Measurements from ENCODE around the gene GSK3A. TPM values are rescaled to one million over a fixed set of nuclear protein-coding genes. Genes with fewer than 3 reads are reported as not detected.

The GSK3A gene
- total and polyA plus RNA-seq, 2 donors: 8.4 to 56.9 TPM

- no peaks in the 10 kb centered on the region for H3K36me3 ChIP-seq (ENCODE audit: insufficient read depth)
- H3K4me1 ChIP-seq (ENCODE audit: insufficient read depth): no peaks in the 10 kb centered on the region
- 67% methylated on average over 1 of the region's 1 CpG for WGBS
- H3K4me3 ChIP-seq (ENCODE audit: low read depth, low read length): no peak overlapping the region
- no peak overlapping the region for H3K27ac ChIP-seq (ENCODE audit: low read depth)
- no peak for DNase-seq (ENCODE audit: extremely low spot score)
Observed at GRCh38 chr19:42193294-42193693, 49.1 kb downstream of the GSK3A start.

DNA sequence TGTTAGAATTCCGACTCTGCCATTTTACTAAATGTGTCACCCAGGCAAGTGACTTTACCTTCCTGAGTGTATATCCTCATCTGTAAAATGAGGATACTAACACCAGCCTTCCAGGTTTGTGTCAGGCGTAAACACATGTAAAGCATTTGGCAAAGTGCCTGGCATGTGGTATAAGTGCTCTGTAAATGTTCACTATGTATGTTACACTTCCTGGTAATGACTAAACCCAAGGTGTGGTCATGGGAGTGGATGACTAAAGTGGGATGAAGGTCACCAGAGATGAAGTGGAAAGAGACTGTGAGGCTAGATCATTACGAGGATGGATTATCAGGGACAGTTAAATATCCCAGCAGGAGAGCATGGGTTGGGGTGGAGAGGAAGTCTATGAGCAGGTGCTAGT is 50.5 kb downstream of the GSK3A start:
- H3K4me1 ChIP-seq (ENCODE audit: insufficient read depth): no peaks in the 10 kb centered on the region
- H3K27ac ChIP-seq (ENCODE audit: low read depth): no peak overlapping the region
- H3K36me3 ChIP-seq (ENCODE audit: insufficient read depth): no peaks in the 10 kb centered on the region
- WGBS: 50% methylated on average over 3 of the region's 3 CpGs
- DNase-seq (ENCODE audit: extremely low spot score): peak; percentile 37
- no peak overlapping the region for H3K4me3 ChIP-seq (ENCODE audit: low read depth, low read length)

DNA sequence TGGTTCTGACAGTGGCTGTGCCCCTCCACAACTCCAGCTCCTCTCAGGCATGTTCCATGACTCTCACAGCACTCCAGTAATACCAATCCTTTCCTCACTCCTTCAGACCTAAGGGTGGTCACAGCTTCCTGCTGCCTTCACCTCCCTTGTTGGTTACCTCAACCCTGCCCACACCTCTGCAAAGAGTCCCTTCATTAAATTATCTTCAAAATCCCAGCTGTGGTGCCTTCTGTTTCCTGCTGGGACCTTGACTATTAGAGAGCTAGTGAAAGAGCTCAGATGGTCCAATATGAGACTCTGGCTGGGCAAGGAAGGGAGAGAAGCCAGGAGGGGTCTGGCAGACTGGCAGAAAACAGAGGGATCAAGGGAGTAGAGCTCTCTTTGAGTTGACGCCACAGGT is 51.1 kb downstream of the GSK3A start:
- Histone ChIP-seq H3K27ac (ENCODE audit: low read depth) (no peak overlapping the region), H3K4me1 (ENCODE audit: insufficient read depth) (no peaks in the 10 kb centered on the region), H3K36me3 (ENCODE audit: insufficient read depth) (no peaks in the 10 kb centered on the region), H3K4me3 (ENCODE audit: low read depth, low read length) (no peak overlapping the region)
- DNase-seq (ENCODE audit: extremely low spot score): no peak
- WGBS: 71% methylated on average over 1 of the region's 1 CpG

GRCh38 chr19:42189133-42189532 is 53.3 kb downstream of the GSK3A start:
- Histone ChIP-seq H3K4me1 (ENCODE audit: insufficient read depth) (no peaks in the 10 kb centered on the region), H3K36me3 (ENCODE audit: insufficient read depth) (no peaks in the 10 kb centered on the region), H3K4me3 (ENCODE audit: low read depth, low read length) (no peak overlapping the region), H3K27ac (ENCODE audit: low read depth) (no peak overlapping the region)
- 73% methylated on average over 3 of the region's 3 CpGs for WGBS
- DNase-seq (ENCODE audit: extremely low spot score): no peak

DNA sequence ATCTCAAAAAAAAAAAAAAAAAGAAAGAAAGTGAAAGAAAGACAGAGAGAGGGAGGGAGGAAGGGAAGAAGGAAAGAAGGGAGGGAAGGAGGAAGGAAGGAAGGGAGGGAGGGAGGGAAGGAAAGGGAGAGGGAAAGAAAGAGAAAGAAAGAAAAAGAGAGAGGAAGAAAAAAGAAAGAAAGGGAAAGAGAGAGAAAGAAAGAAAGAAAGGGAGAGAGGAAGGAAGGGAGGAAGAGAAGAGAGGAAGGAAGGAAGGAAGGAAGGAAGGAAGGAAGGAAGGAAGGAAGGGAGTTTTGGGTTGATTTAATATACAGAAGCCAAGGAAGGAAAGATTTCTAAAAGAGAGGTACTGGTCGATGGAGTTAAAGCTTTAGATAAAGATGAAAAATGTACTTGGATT is 53.7 kb downstream of the GSK3A start:
- no peak overlapping the region for H3K27ac ChIP-seq (ENCODE audit: low read depth)
- no peaks in the 10 kb centered on the region for H3K4me1 ChIP-seq (ENCODE audit: insufficient read depth)
- H3K36me3 ChIP-seq (ENCODE audit: insufficient read depth): no peaks in the 10 kb centered on the region
- DNase-seq (ENCODE audit: extremely low spot score): no peak
- 59% methylated on average over 1 of the region's 1 CpG for WGBS
- no peak overlapping the region for H3K4me3 ChIP-seq (ENCODE audit: low read depth, low read length)

DNA sequence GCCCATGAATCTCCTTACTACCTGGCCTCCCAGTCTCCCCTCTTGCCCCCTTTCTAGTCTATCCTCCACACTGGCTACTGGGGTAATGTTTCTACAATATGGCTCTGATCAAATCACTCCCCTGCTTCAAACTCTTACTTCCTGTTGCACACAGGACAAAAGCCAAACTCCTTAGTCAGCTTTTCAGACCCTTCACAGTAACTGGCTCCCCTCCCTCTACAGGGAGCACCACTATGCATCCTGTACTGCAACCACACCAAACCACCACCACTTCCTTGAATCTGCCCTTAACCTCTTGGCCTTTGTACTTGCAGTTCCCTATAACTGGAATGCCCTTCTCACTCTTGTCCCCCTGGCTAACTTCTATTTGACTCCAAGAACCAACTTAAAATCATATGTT is 57.1 kb downstream of the GSK3A start:
- H3K27ac ChIP-seq (ENCODE audit: low read depth): no peak overlapping the region
- no peaks in the 10 kb centered on the region for H3K36me3 ChIP-seq (ENCODE audit: insufficient read depth)
- H3K4me3 ChIP-seq (ENCODE audit: low read depth, low read length): no peak overlapping the region
- DNase-seq (ENCODE audit: extremely low spot score): no peak
- H3K4me1 ChIP-seq (ENCODE audit: insufficient read depth): no peaks in the 10 kb centered on the region

DNA sequence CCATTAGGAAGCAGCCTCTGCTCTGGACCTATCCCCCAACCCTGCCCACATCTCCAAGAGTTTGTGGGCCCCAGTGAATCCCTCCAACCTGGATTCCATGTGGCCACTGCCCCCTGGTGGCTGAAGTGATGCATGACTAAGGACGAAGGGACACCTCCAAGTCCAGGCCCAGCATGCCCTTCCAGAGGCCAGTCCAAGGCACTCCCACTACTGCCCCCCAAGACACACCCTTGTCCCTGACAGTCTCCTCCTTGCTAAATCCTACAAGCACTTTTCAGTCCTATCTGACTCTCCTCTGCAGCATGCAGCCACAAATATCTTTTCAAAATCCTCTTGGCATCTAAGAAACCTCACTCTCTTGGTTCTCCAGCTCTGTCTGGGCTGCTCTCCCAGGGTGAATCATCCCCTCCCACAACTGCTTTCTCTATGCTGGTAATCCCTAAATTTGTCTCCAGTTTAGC is 58.0 kb downstream of the GSK3A start:
- H3K27ac ChIP-seq (ENCODE audit: low read depth): no peak overlapping the region
- no peak overlapping the region for H3K4me3 ChIP-seq (ENCODE audit: low read depth, low read length)
- H3K36me3 ChIP-seq (ENCODE audit: insufficient read depth): no peaks in the 10 kb centered on the region
- DNase-seq (ENCODE audit: extremely low spot score): peak; percentile 25
- WGBS: 4% methylated on average over 1 of the region's 1 CpG
- no peaks in the 10 kb centered on the region for H3K4me1 ChIP-seq (ENCODE audit: insufficient read depth)

Other genes with a start within 250 kb of the GSK3A start
- gene ATP1A3, start 248.4 kb downstream of the GSK3A start, total RNA-seq: 0.37 TPM
- 0.77 TPM for gene ATP1A3, start 248.4 kb downstream of the GSK3A start, polyA plus RNA-seq
- gene GRIK5, start 172.4 kb downstream of the GSK3A start, total RNA-seq: 2.5 TPM
- 8.6 TPM for gene GRIK5, start 172.4 kb downstream of the GSK3A start, polyA plus RNA-seq
- 7.6 TPM for gene ZNF574, start 166.4 kb downstream of the GSK3A start, total RNA-seq
- 18.8 TPM for gene ZNF574, start 166.4 kb downstream of the GSK3A start, polyA plus RNA-seq
- 0.95 TPM for gene POU2F2, start 110.2 kb downstream of the GSK3A start, total RNA-seq
- gene POU2F2, start 110.2 kb downstream of the GSK3A start, polyA plus RNA-seq: 4.4 TPM
- gene DEDD2, start 24.9 kb downstream of the GSK3A start, total RNA-seq: 15.5 TPM
- 29.5 TPM for gene DEDD2, start 24.9 kb downstream of the GSK3A start, polyA plus RNA-seq
- 7.0 TPM for gene ZNF526, start 22.3 kb downstream of the GSK3A start, total RNA-seq
- 6.0 TPM for gene ZNF526, start 22.3 kb downstream of the GSK3A start, polyA plus RNA-seq
- 17.9 TPM for gene ERF, start 12.5 kb upstream of the GSK3A start, total RNA-seq
- 50.9 TPM for gene ERF, start 12.5 kb upstream of the GSK3A start, polyA plus RNA-seq
- gene CIC, start 26.6 kb upstream of the GSK3A start, total RNA-seq: 14.0 TPM
- gene CIC, start 26.6 kb upstream of the GSK3A start, polyA plus RNA-seq: 59.5 TPM
- not detected for gene PRR19, start 59.5 kb upstream of the GSK3A start, total RNA-seq
- 1.0 TPM for gene PRR19, start 59.5 kb upstream of the GSK3A start, polyA plus RNA-seq
- 15.9 TPM for gene PAFAH1B3, start 60.0 kb upstream of the GSK3A start, total RNA-seq
- gene PAFAH1B3, start 60.0 kb upstream of the GSK3A start, polyA plus RNA-seq: 20.9 TPM
- gene TMEM145, start 70.7 kb upstream of the GSK3A start, total RNA-seq: not detected
- gene TMEM145, start 70.7 kb upstream of the GSK3A start, polyA plus RNA-seq: 0.94 TPM
- gene MEGF8, start 83.0 kb upstream of the GSK3A start, total RNA-seq: 14.7 TPM
- gene MEGF8, start 83.0 kb upstream of the GSK3A start, polyA plus RNA-seq: 19.8 TPM
- gene CNFN, start 147.7 kb upstream of the GSK3A start, total RNA-seq: not detected
- 2.4 TPM for gene CNFN, start 147.7 kb upstream of the GSK3A start, polyA plus RNA-seq
- 5.7 TPM for gene LIPE, start 184.8 kb upstream of the GSK3A start, total RNA-seq
- gene LIPE, start 184.8 kb upstream of the GSK3A start, polyA plus RNA-seq: 30.2 TPM
- gene CXCL17, start 200.3 kb upstream of the GSK3A start, total RNA-seq: 1.7 TPM
- 10.8 TPM for gene CXCL17, start 200.3 kb upstream of the GSK3A start, polyA plus RNA-seq

All from urinary bladder (tissue), 4 donors.